ENCODE measurements around the gene ARHGAP25. TPM values are rescaled to one million over a fixed set of nuclear protein-coding genes. Genes with fewer than 3 reads are reported as not detected.
A peak's percentile ranks its signal among the peaks of the same experiment; 100 is the strongest.

Gene ARHGAP25
- total RNA-seq, 4 donors from 2014 or later, result 3.1 to 11.4 (median 6.6) TPM

DNA sequence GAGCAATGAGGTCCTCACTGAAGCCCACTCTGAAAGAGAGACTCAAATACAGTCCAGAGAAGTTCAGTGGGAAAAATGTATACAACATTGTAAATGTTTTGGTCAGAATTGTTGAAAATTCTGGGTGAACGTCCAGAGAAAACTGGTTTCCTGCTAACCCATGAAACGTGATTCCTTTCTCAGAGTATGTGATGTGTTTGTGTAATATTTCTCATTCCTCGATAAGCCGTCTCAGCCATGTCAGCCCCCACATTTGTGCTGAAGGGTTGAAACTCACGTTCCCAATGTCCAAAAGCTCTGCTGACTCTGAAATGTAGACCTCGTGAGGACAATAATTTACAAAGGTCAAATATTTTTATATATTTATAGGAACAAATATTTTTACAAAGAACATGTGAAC, 84.9 kb downstream of the ARHGAP25 start:
- TF ChIP-seq POLR2A (IDR thresholded peaks at IDR 0.05), result no peak
- TF ChIP-seq, protein P1, sequence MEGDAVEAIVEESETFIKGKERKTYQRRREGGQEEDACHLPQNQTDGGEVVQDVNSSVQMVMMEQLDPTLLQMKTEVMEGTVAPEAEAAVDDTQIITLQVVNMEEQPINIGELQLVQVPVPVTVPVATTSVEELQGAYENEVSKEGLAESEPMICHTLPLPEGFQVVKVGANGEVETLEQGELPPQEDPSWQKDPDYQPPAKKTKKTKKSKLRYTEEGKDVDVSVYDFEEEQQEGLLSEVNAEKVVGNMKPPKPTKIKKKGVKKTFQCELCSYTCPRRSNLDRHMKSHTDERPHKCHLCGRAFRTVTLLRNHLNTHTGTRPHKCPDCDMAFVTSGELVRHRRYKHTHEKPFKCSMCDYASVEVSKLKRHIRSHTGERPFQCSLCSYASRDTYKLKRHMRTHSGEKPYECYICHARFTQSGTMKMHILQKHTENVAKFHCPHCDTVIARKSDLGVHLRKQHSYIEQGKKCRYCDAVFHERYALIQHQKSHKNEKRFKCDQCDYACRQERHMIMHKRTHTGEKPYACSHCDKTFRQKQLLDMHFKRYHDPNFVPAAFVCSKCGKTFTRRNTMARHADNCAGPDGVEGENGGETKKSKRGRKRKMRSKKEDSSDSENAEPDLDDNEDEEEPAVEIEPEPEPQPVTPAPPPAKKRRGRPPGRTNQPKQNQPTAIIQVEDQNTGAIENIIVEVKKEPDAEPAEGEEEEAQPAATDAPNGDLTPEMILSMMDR (IDR thresholded peaks at IDR 0.05), result no peak
- H3K4me1 ChIP-seq, result no peaks in the 10 kb centered on the region
- no peak for DNase-seq
- no peak overlapping the region for H3K4me3 ChIP-seq
- no peaks in the 10 kb centered on the region for H3K36me3 ChIP-seq
- H3K27me3 ChIP-seq, result no peaks in the 10 kb centered on the region
- no peak overlapping the region for H3K27ac ChIP-seq
- intact Hi-C loops (cut with DNase I; ENCODE audit: low total_unique reads), result no loop called here
- H3K9me3 ChIP-seq, result no peaks in the 10 kb centered on the region

DNA sequence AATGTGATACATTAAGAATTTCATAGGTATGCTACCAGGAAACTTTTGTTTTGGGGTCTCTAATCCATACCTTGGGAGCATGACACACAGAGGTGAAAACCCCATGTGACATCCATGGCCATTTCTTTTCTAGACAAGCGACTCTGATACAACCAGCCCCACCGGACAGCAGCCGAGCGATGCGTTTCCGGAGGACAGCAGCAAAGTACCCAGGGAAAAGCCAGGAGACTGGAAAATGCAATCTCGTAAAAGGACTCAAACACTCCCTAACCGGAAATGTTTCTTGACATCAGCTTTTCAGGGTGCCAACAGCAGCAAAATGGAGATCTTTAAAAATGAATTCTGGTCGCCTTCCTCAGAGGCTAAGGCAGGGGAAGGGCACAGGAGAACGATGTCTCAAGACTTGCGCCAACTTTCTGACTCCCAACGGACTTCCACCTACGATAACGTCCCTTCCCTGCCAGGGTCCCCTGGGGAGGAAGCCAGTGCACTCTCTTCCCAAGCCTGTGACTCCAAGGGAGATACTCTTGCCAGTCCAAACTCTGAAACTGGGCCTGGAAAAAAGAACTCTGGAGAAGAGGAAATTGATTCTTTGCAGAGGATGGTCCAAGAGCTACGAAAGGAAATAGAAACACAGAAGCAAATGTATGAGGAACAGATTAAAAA, 87.7 kb downstream of the ARHGAP25 start:
- no peak for DNase-seq
- H3K4me1 ChIP-seq, result no peaks in the 10 kb centered on the region
- no peak overlapping the region for H3K27ac ChIP-seq
- TF ChIP-seq POLR2A (IDR thresholded peaks at IDR 0.05), result no peak
- TF ChIP-seq, protein P1 (IDR thresholded peaks at IDR 0.05), result no peak
- no peaks in the 10 kb centered on the region for H3K9me3 ChIP-seq
- intact Hi-C loops (cut with DNase I; ENCODE audit: low total_unique reads), result no loop called here
- no peaks in the 10 kb centered on the region for H3K27me3 ChIP-seq
- no peak overlapping the region for H3K4me3 ChIP-seq
- H3K36me3 ChIP-seq, result no peaks in the 10 kb centered on the region

DNA sequence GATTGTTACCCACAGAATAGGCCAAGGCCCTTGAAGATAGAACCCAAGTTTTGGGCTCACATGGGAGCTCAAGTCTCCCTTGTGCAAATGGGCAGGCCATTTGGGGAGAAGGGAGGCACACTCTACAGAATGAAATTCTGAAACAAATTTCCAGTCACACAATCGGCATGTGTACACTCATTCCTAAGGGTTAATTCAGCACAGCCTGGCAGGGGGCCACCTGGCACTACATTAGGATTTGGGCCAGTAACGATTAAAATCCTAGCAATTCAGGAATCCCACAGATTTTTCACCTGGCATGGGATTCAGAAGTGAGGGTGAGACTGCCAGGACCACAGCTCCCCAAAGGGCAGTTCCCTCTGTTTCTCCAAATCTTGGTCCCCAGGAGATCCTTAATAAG, 90.2 kb downstream of the ARHGAP25 start:
- intact Hi-C loops (cut with DNase I; ENCODE audit: low total_unique reads), result no loop called here
- Histone ChIP-seq H3K27ac (no peak overlapping the region), H3K4me1 (peaks cover 0 to 7% of the 10 kb centered on the region in 2 donors), H3K4me3 (no peak overlapping the region), H3K9me3 (no peaks in the 10 kb centered on the region), H3K27me3 (no peaks in the 10 kb centered on the region), H3K36me3 (no peaks in the 10 kb centered on the region)
- TF ChIP-seq, protein P1 (IDR thresholded peaks at IDR 0.05), result no peak
- no peak for TF ChIP-seq POLR2A (IDR thresholded peaks at IDR 0.05)
- no peak for DNase-seq

DNA sequence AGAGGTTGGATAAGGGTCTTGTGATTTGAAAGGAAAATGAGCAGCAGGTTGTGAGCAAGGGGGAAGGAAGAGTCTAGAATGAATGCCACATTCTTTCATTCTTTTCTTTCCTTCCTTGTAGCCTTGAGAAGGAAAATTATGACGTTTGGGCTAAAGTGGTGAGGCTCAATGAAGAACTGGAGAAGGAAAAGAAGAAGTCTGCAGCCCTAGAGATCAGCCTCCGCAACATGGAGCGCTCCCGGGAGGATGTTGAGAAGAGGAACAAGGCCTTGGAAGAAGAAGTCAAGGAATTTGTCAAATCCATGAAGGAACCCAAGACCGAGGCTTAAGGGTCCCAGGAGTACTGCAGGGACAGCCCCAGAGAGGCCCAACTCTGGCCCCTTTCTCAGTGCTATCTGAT, 91.3 kb downstream of the ARHGAP25 start:
- H3K36me3 ChIP-seq, result no peaks in the 10 kb centered on the region
- no peaks in the 10 kb centered on the region for H3K9me3 ChIP-seq
- H3K27ac ChIP-seq, result no peak overlapping the region
- DNase-seq, result no peak
- intact Hi-C loops (cut with DNase I; ENCODE audit: low total_unique reads), result no loop called here
- TF ChIP-seq, protein P1 (IDR thresholded peaks at IDR 0.05), result no peak
- no peak for TF ChIP-seq POLR2A (IDR thresholded peaks at IDR 0.05)
- H3K4me3 ChIP-seq, result no peak overlapping the region
- peaks cover 0 to 7% of the 10 kb centered on the region in 2 donors for H3K4me1 ChIP-seq
- H3K27me3 ChIP-seq, result no peaks in the 10 kb centered on the region

DNA sequence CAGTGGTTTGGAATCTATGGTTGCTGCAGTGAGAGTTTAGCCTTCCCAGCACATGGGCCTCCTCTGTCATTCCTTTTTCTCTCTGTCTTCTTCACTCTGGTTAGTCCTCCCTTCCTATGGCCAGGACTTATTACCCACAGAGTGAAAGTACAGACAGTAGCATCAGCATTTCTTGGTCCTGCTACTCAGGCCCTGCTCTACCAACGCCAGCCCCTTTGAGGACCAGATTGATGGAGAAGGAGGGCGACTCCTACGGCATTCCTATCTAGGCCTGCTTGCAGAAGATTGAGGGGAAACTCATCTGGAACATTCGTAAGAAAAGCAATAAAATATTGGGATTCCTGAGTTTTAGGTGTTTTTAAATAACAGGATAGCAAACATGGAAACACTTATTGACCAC, 93.1 kb downstream of the ARHGAP25 start:
- no peak for DNase-seq
- Histone ChIP-seq H3K4me3 (no peak overlapping the region), H3K27ac (peak overlapping the region; percentile 88 to 91), H3K27me3 (no peaks in the 10 kb centered on the region), H3K9me3 (no peaks in the 10 kb centered on the region), H3K36me3 (no peaks in the 10 kb centered on the region), H3K4me1 (peaks cover 0 to 14% of the 10 kb centered on the region in 2 donors)
- no peak for TF ChIP-seq POLR2A (IDR thresholded peaks at IDR 0.05)
- TF ChIP-seq, protein P1 (IDR thresholded peaks at IDR 0.05), result no peak
- intact Hi-C loops (cut with DNase I; ENCODE audit: low total_unique reads), result no loop called here
